Measurements from ENCODE around the gene CES1.

DNA sequence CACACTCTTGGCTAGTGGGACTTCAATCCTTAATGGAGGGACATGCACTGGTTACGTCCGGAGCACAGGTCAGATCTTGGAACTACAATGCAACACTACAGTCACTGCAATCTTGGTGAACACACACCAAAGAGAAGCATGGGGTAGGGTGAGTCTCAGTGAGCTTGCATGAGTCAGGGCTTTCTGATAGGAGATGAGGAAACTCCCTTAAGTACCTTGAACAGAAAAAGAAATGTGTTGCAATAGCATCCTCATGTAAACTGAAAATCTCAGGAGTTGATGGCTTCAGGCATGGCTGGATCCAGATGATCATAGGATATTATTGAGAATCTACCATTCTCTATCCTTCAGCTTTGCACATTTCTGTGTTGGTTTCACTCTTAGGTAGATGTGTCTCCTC lies 54.1 kb downstream of the CES1 start:
- no peak for TF ChIP-seq POLR2A (IDR thresholded peaks at IDR 0.05; ENCODE audit: low read depth, low read length)
- TF ChIP-seq TAF1 (IDR thresholded peaks at IDR 0.05; ENCODE audit: borderline replicate concordance, low read depth, low read length), result no peak
- TF ChIP-seq POLR2AphosphoS5 (IDR thresholded peaks at IDR 0.05; ENCODE audit: low read depth, low read length), result no peak
